Activated CD4-positive, alpha-beta T cell treated with anti-CD3 and anti-CD28 coated beads, Interleukin-2, amount 50 U/mL, for 16 hours (primary cell): Measurements from ENCODE around the gene OR2T11.
A peak's percentile ranks its signal among the peaks of the same experiment; 100 is the strongest.
"Not testable (repeated sequence)": the region's sequence is repeated elsewhere in the genome, so short reads cannot be mapped to it uniquely, and the experiment has no call there.

Experiments
- DNase-seq: peaks from one replicate; pipeline ENCODE4 v3.0.0-alpha.2; 2020

OR2T11 gene

DNA sequence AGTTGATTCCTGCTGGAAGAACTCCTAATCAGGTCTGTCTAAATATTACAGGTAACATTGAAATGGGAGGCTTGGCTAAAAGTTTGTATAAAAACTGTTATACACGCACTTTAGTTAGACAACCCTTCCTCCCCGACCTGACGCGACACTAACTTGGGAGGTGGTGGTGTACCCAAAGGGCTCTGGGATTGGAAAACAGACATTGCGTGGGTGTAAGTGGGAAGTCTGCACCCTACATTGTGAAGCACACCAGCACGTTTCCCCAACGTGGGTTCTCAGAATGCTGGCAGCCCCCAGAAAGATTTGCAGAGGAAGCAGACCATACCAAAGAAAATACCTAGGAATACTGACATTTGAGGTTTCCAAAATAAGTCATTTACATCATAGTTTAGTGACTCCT is 16.8 kb downstream of the OR2T11 start:
- DNase-seq, result no peak

DNA sequence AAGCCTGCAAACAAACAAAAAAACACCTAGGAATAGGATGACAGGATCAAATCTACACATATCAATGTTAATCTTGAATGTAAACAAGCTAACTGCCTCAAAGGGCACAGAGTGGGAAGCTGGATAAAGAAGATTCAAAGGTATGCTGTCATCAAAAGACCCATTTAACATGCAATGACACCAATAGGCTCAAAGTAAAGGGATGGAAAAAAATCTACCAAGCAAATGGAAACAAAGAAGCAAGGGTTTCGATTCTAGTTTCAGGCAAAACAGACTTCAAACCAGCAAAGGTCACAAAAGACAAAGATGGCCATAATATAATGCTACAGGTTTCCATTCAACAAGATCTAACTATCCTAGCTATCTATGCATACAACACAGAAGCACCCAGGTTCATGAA is 21.1 kb downstream of the OR2T11 start:
- no peak for DNase-seq

DNA sequence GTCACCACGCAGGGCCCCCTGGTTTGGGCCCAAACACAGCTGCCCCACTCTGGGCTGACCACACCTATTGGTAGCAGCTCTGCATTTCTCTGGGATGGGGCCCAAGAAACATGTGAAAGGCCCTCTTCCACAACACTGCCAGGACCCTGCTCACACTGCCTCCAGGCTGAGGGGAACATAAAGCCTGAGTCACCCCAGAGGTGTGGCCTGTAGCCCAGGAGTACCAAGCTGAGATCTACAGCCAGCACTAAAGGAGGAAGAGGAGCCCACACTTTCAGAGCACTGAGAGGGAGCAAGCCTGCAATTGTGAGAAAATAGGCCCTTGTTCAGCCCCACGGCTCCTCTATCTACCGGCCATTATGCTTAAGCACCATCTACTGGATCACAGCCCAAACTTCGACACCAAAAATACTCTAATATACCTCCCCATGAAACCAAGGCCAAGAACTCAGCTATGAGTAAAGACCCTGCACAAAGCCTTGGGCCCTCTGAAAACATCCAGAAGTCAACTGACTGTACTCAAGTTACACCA is 22.9 kb downstream of the OR2T11 start:
- DNase-seq, result no peak

DNA sequence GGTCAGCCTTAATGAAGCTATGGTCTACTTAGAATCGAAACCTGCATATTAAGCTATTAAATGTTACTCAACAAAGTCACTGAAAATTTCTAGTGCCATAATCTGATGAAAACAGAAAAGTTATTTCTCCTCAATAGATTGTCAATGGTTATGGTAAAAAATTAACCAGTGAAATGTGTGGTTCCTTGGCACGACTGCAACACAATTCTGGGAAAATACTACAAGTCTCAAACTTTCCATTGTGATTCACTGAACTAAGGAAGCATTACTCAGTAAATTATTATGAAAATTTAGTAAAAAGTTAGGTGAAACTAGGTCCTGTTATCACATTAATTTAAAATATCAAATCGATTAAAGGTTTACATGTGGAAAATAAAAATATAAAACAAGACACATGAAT is 24.6 kb downstream of the OR2T11 start:
- DNase-seq, result no peak

GRCh38 chr1:248599396-248599795 is 35.5 kb downstream of the OR2T11 start:
- DNase-seq, result no peak

- no peak for DNase-seq
These were observed 37.3 kb downstream of the OR2T11 start, which contains the start of gene OR2T10 for GRCh38 chr1:248597589-248597988. TSS of gene OR2T10 (minus strand) at chr1:248597700. CDS start at chr1:248593768, 3,932 bp downstream.

- no peak for DNase-seq
These were observed 38.3 kb downstream of the OR2T11 start for GRCh38 chr1:248596615-248597014.

DNA sequence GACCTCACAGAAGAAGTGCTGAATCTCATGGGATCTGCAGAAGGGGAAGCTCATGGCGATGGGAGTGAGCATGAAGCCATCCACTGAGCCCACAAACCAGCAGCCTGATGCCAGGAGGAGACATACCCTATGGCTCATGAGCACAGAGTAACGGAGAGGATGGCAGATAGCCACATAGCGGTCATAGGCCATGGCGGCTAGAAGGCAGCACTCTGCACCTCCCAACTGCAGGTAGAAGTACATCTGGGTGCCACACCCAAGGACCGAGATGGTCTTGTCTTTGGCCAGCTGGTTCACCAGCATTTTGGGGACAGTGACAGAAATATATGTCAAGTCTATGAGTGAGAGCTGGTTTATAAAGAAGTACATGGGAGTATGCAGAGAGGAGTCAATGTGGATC is 41.7 kb downstream of the OR2T11 start:
- DNase-seq, result no peak

- no peak for DNase-seq
These were observed 42.2 kb downstream of the OR2T11 start for GRCh38 chr1:248592655-248593054.

- DNase-seq, result no peak
These were observed 44.8 kb downstream of the OR2T11 start for GRCh38 chr1:248590055-248590454.

- DNase-seq, result no peak
These were observed 45.6 kb downstream of the OR2T11 start for GRCh38 chr1:248589334-248589733.

GRCh38 chr1:248585266-248585665 is 49.6 kb downstream of the OR2T11 start:
- no peak for DNase-seq

GRCh38 chr1:248576260-248576980 is 58.5 kb downstream of the OR2T11 start:
- peak; percentile 24 for DNase-seq

DNA sequence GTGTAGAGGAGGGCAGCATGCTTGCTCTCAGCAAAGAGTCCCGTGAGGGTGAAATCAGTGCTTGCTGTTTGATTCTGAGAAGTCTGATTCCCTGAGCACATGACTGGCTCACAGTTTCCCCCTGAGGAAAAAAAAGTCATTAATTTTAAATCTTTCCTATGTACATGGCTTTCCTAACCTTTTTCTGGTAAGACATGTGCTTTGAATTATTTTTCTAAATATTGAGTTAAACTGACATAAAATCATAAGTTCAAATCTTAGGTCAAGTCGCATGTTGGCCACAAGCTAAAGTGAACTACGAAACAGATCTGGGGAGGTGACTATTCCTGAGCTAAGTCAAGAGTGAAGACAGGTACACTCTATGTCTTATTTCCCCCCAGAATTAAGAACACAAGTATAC is 60.2 kb downstream of the OR2T11 start, which contains the start of gene OR2T34:
TSS of gene OR2T34 (minus strand) at position 101 of the 400 bp plus-strand sequence. CDS start at position 101, 0 bp downstream.
- not testable (repeated sequence) for DNase-seq

GRCh38 chr1:248573856-248574255 is 61.0 kb downstream of the OR2T11 start:
- not testable (repeated sequence) for DNase-seq
